Measurements from ENCODE around the gene CACNA1C.

GRCh38 chr12:2596441-2596840 lies 543.7 kb downstream of the CACNA1C start:
- TF ChIP-seq CTCF (IDR thresholded peaks at IDR 0.05; ENCODE audit: low read depth, low read length), result no peak
- no peak for TF ChIP-seq POLR2A (IDR thresholded peaks at IDR 0.05; ENCODE audit: extremely low read depth, insufficient read length)
- TF ChIP-seq MAX (IDR thresholded peaks at IDR 0.05; ENCODE audit: low read depth, low read length), result no peak
- TF ChIP-seq MYC (IDR thresholded peaks at IDR 0.05; ENCODE audit: low read depth, low read length), result no peak
